Stomach smooth muscle (tissue), 2 donors: Measurements from ENCODE around the gene MMP26.

Experiments used
- H3K27ac ChIP-seq: one replicate; pipeline ENCODE4 v1.7.0; 2013; ENCODE audit warnings: mild to moderate bottlenecking, low read length, inconsistent platforms
- H3K27me3 ChIP-seq, 2 donors: one replicate each; pipeline ENCODE4 v1.7.0; 2013; ENCODE audit warnings: low read length in 2 of 2; ENCODE audit not compliant: insufficient read depth in 2 of 2, control insufficient read depth in 1 of 2
- H3K36me3 ChIP-seq, 2 donors: one replicate each; pipeline ENCODE4 v1.7.0; 2013; ENCODE audit warnings: low read length in 2 of 2; ENCODE audit not compliant: control insufficient read depth in 2 of 2, insufficient read depth in 2 of 2
- H3K4me1 ChIP-seq: one replicate; pipeline ENCODE4 v1.7.0; 2013; ENCODE audit warnings: low read length; ENCODE audit not compliant: control insufficient read depth, insufficient read depth
- H3K4me3 ChIP-seq, 2 donors: one replicate each; pipeline ENCODE4 v1.7.0; 2013; ENCODE audit warnings: low read length in 2 of 2
- H3K9ac ChIP-seq, 2 donors: one replicate each; pipeline ENCODE4 v1.7.0; 2013; ENCODE audit warnings: low read length in 2 of 2, mild to moderate bottlenecking in 1 of 2
- H3K9me3 ChIP-seq, 2 donors: one replicate each; pipeline ENCODE4 v1.7.0; 2013; ENCODE audit warnings: low read length in 2 of 2; ENCODE audit not compliant: control insufficient read depth in 2 of 2
- donor health status: healthy.
- donor health status: Pancreatic carcinoma.

MMP26 gene

GRCh38 chr11:4727171-4727570 lies 22.6 kb downstream of the MMP26 start:
- no peak overlapping the region for H3K27ac ChIP-seq
- no peaks in the 10 kb centered on the region for H3K4me1 ChIP-seq
- H3K9me3 ChIP-seq, result no peaks in the 10 kb centered on the region
- no peak overlapping the region for H3K9ac ChIP-seq
- no peak overlapping the region for H3K4me3 ChIP-seq
- H3K36me3 ChIP-seq, result no peaks in the 10 kb centered on the region
- no peaks in the 10 kb centered on the region for H3K27me3 ChIP-seq

- no peak overlapping the region for H3K27ac ChIP-seq
- H3K4me1 ChIP-seq, result no peaks in the 10 kb centered on the region
- no peak overlapping the region for H3K9ac ChIP-seq
- no peak overlapping the region for H3K4me3 ChIP-seq
- no peaks in the 10 kb centered on the region for H3K9me3 ChIP-seq
- no peaks in the 10 kb centered on the region for H3K27me3 ChIP-seq
- H3K36me3 ChIP-seq, result no peaks in the 10 kb centered on the region
Observed at GRCh38 chr11:4740735-4741134, 36.2 kb downstream of the MMP26 start.

- no peaks in the 10 kb centered on the region for H3K27me3 ChIP-seq
- no peaks in the 10 kb centered on the region for H3K9me3 ChIP-seq
- H3K36me3 ChIP-seq, result no peaks in the 10 kb centered on the region
- H3K4me1 ChIP-seq, result no peaks in the 10 kb centered on the region
- no peak overlapping the region for H3K4me3 ChIP-seq
- no peak overlapping the region for H3K9ac ChIP-seq
- no peak overlapping the region for H3K27ac ChIP-seq
Observed at GRCh38 chr11:4748438-4748837, 43.9 kb downstream of the MMP26 start.

GRCh38 chr11:4751201-4751600 lies 46.6 kb downstream of the MMP26 start:
- Histone ChIP-seq H3K27ac (no peak overlapping the region), H3K27me3 (no peaks in the 10 kb centered on the region), H3K9ac (no peak overlapping the region), H3K4me3 (no peak overlapping the region), H3K9me3 (no peaks in the 10 kb centered on the region), H3K36me3 (no peaks in the 10 kb centered on the region), H3K4me1 (no peaks in the 10 kb centered on the region)
